Mesothelial cell of epicardium (in vitro differentiated cells): ENCODE data around the gene CNOT2. TPM values are rescaled to one million over a fixed set of nuclear protein-coding genes. Genes with fewer than 3 reads are reported as not detected.

Source experiments
- DNase-seq, 2 experiments: peaks; one replicate each; pipeline ENCODE4 v3.0.0; 2021; ENCODE audit warnings: low spot score in 2 of 2; ENCODE audit not compliant: unreplicated experiment in 2 of 2
- H3K27ac Mint-ChIP-seq: 2 replicates; pipeline ENCODE4 v1.8.0; 2021; ENCODE audit warnings: mixed read lengths
- H3K27me3 Mint-ChIP-seq: 2 replicates; pipeline ENCODE4 v1.8.0; 2021; ENCODE audit warnings: low read depth, mixed read lengths
- H3K36me3 Mint-ChIP-seq: 2 replicates; pipeline ENCODE4 v1.8.0; 2021; ENCODE audit warnings: mixed read lengths
- H3K4me1 Mint-ChIP-seq: 2 replicates; pipeline ENCODE4 v1.8.0; 2021; ENCODE audit warnings: mixed read lengths
- H3K4me3 Mint-ChIP-seq: 2 replicates; pipeline ENCODE4 v1.8.0; 2021; ENCODE audit warnings: mild to moderate bottlenecking, moderate library complexity, mixed read lengths
- H3K9me3 Mint-ChIP-seq: 2 replicates; pipeline ENCODE4 v1.8.0; 2021; ENCODE audit warnings: mixed read lengths
- total RNA-seq: library from RNA; stranded (reverse); gene quantifications from 3 replicates; pipeline ENCODE4 v1.2.1, GENCODE V29; 2021
- TF ChIP-seq, protein P1 (sequence below): fragments of 200-600 bp; sonication (generic); IDR thresholded peaks from one replicate; pipeline ENCODE4 v1.5.0; 2021; ENCODE audit warnings: antibody characterized with exemption; ENCODE audit not compliant: unreplicated experiment

The CNOT2 gene
- total RNA-seq, 1 donor from 2014 or later = 126 TPM

DNA sequence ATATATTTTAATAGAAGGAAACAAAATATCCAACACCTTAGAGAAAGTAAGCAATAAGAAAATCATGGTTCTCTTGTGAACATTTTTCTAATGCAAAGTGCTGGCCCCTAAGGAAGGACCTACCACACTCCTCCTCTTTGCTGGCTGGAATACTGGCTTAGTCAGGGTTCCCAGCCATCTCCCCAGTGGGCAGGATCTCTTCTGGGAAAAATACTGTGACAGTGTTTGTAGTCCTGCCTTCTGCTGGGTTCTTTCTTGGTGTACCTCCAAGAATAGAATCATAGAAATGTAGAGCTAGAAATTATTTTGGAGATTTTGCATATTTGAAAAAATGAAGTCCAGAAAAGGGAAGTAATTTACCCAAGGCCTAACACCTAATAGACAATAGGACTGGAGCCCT, 154.8 kb downstream of the CNOT2 start:
- peaks cover 6% of the 10 kb centered on the region for H3K4me1 Mint-ChIP-seq
- no peak overlapping the region for H3K4me3 Mint-ChIP-seq
- TF ChIP-seq, protein P1, sequence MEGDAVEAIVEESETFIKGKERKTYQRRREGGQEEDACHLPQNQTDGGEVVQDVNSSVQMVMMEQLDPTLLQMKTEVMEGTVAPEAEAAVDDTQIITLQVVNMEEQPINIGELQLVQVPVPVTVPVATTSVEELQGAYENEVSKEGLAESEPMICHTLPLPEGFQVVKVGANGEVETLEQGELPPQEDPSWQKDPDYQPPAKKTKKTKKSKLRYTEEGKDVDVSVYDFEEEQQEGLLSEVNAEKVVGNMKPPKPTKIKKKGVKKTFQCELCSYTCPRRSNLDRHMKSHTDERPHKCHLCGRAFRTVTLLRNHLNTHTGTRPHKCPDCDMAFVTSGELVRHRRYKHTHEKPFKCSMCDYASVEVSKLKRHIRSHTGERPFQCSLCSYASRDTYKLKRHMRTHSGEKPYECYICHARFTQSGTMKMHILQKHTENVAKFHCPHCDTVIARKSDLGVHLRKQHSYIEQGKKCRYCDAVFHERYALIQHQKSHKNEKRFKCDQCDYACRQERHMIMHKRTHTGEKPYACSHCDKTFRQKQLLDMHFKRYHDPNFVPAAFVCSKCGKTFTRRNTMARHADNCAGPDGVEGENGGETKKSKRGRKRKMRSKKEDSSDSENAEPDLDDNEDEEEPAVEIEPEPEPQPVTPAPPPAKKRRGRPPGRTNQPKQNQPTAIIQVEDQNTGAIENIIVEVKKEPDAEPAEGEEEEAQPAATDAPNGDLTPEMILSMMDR = no peak

DNA sequence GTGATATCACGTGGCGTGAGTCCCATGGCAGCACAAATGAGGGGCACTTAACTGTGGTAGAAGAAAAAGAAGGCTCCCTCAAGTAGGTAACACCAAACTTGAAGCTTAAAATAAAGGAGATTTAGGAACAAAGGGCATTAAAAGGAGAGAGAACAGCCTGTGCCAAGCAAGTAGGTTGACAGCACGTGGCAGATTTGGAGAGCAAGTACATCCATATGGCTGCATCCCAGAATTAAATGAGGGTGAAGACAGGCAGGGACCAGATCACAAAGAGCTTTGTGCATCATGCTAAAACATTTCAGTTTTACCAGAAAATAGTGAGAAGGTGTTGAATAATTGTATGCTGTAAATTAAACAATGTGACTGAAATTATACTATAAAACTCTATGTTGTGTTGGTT, 155.6 kb downstream of the CNOT2 start:
- H3K27me3 Mint-ChIP-seq = no peaks in the 10 kb centered on the region
- no peak overlapping the region for H3K4me3 Mint-ChIP-seq
- no peak overlapping the region for H3K27ac Mint-ChIP-seq
- H3K36me3 Mint-ChIP-seq = peaks cover 37% of the 10 kb centered on the region
- H3K4me1 Mint-ChIP-seq = peaks cover 1% of the 10 kb centered on the region
- TF ChIP-seq, protein P1 = no peak
- H3K9me3 Mint-ChIP-seq = no peaks in the 10 kb centered on the region
- no peak for DNase-seq

More for the DNA sequence above, 154.8 kb downstream of the CNOT2 start:
- Mint-ChIP-seq H3K36me3 (peaks cover 40% of the 10 kb centered on the region), H3K27me3 (no peaks in the 10 kb centered on the region), H3K27ac (no peak overlapping the region), H3K9me3 (no peaks in the 10 kb centered on the region)
- DNase-seq = no peak

DNA sequence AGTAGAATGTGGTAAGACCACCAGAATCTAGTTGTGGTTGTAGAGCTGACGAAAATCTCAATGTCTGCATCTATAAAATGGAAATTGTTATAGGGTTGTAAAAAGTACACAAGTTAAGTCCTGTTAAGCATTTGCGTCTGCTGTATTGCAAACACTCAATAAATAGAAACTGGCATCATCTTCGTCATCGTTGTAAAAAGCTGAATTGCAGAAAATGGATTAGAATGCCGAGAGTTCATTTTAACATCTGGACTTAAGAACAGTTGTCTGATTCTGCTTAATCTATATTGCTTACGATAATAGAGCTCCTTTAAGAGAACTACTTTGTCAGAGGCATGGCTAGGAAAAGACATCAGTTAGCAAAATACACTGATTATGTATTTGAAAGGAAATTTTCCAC, 156.1 kb downstream of the CNOT2 start:
- no peak overlapping the region for H3K27ac Mint-ChIP-seq
- TF ChIP-seq, protein P1 = no peak
- no peaks in the 10 kb centered on the region for H3K4me1 Mint-ChIP-seq
- no peaks in the 10 kb centered on the region for H3K27me3 Mint-ChIP-seq
- H3K9me3 Mint-ChIP-seq = no peaks in the 10 kb centered on the region
- peaks cover 39% of the 10 kb centered on the region for H3K36me3 Mint-ChIP-seq
- H3K4me3 Mint-ChIP-seq = no peak overlapping the region
- DNase-seq = no peak

GRCh38 chr12:70400124-70400523, 156.9 kb downstream of the CNOT2 start:
- Mint-ChIP-seq H3K4me1 (no peaks in the 10 kb centered on the region), H3K9me3 (peaks cover 4% of the 10 kb centered on the region), H3K27ac (no peak overlapping the region), H3K36me3 (peaks cover 45% of the 10 kb centered on the region), H3K27me3 (no peaks in the 10 kb centered on the region), H3K4me3 (no peak overlapping the region)
- TF ChIP-seq, protein P1 = no peak
- DNase-seq = no peak

DNA sequence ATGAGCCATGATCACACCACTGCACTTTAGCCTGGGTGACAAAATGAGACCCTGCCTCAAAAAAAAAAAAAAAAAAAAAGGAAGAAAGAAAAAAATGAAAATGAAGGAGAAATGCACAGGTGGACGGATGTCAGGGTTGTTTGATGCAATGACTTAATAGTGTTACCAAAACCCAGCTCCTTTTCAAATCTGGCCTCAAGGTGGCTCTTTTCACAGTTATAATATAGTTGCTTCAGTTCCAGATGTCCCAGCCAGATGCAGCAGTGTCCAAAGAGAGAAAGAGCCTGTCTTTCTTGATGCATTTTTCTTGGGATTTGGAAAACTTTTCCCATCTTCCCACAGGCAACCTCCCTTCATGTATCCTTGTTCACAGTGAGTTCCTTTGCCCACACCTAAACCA, 159.4 kb downstream of the CNOT2 start:
- Mint-ChIP-seq H3K27me3 (no peaks in the 10 kb centered on the region), H3K27ac (no peak overlapping the region), H3K9me3 (peaks cover 4% of the 10 kb centered on the region), H3K36me3 (peaks cover 54% of the 10 kb centered on the region), H3K4me3 (no peak overlapping the region), H3K4me1 (no peaks in the 10 kb centered on the region)
- DNase-seq = no peak
- TF ChIP-seq, protein P1 = no peak

GRCh38 chr12:70403826-70404225, 160.6 kb downstream of the CNOT2 start:
- no peak for DNase-seq
- H3K36me3 Mint-ChIP-seq = peaks cover 57% of the 10 kb centered on the region

More at GRCh38 chr12:70403826-70404225, 160.6 kb downstream of the CNOT2 start:
- H3K4me3 Mint-ChIP-seq = no peak overlapping the region
- TF ChIP-seq, protein P1 = no peak
- no peaks in the 10 kb centered on the region for H3K4me1 Mint-ChIP-seq
- H3K9me3 Mint-ChIP-seq = peaks cover 4% of the 10 kb centered on the region
- no peaks in the 10 kb centered on the region for H3K27me3 Mint-ChIP-seq
- no peak overlapping the region for H3K27ac Mint-ChIP-seq
